Tibial nerve (tissue), 4 donors: ENCODE data around the gene TOR2A. TPM values are rescaled to one million over a fixed set of nuclear protein-coding genes. Genes with fewer than 3 reads are reported as not detected.

Source experiments
- DNase-seq, 2 donors: peaks; one replicate each; pipeline ENCODE4 v3.0.0-alpha.2; 2019; ENCODE audit warnings: low spot score in 2 of 2
- H3K27ac ChIP-seq, 4 donors: fragments of 200-600 bp; sonication (generic) in 3 of 4; one replicate each; pipeline ENCODE4 v1.5.1; 2017 to 2019; ENCODE audit warnings: mild to moderate bottlenecking in 1 of 4
- H3K27me3 ChIP-seq, 2 donors: fragments of 200-600 bp; sonication (generic) in 1 of 2; one replicate each; pipeline versions ENCODE4 v1.5.1 to v1.6.0; 2017 to 2019
- H3K36me3 ChIP-seq, 3 donors: fragments of 200-600 bp; sonication (generic); one replicate each; pipeline ENCODE4 v1.5.1; 2018 to 2019
- H3K4me1 ChIP-seq, 4 donors: fragments of 200-600 bp; sonication (generic) in 3 of 4; one replicate each; pipeline ENCODE4 v1.5.1; 2017 to 2019
- H3K4me3 ChIP-seq, 4 donors: fragments of 200-600 bp; sonication (generic) in 3 of 4; one replicate each; pipeline ENCODE4 v1.5.1; 2017 to 2019; ENCODE audit warnings: mild to moderate bottlenecking in 1 of 4, moderate library complexity in 1 of 4
- H3K9me3 ChIP-seq, 4 donors: fragments of 200-600 bp; sonication (generic) in 3 of 4; one replicate each; pipeline ENCODE4 v1.5.1; 2017 to 2019
- CTCF ChIP-seq, 5 experiments: fragments of 200-600 bp in 3 of 5; fragments of 450-650 bp in 2 of 5; sonication (generic) in 3 of 5; IDR thresholded peaks; one replicate each; pipeline ENCODE4 v1.5.1; 2016 to 2019; ENCODE audit warnings: antibody characterized with exemption in 5 of 5, mild to moderate bottlenecking in 3 of 5, moderate library complexity in 2 of 5
- EP300 ChIP-seq, 2 donors: sonication (generic); formaldehyde crosslinking; IDR thresholded peaks; one replicate each; pipeline ENCODE4 v1.6.1; 2017; ENCODE audit warnings: antibody characterized with exemption in 2 of 2, mild to moderate bottlenecking in 1 of 2
- POLR2A ChIP-seq, 2 donors: fragments of 450-650 bp; IDR thresholded peaks; one replicate each; pipeline ENCODE4 v1.6.1; 2017; ENCODE audit warnings: antibody characterized with exemption in 2 of 2, mild to moderate bottlenecking in 2 of 2, moderate library complexity in 2 of 2
- WGBS, 2 donors: methylation state at CpG; one replicate each; pipeline ENCODE4 v1.1.5; 2018; 5-methylcytosine and 5-hydroxymethylcytosine counted together
- total RNA-seq, 4 donors: library from RNA; depleted of rRNA; stranded (reverse); fragments of >200 nt; gene quantifications; one replicate each; pipeline ENCODE4 v1.1.0, GENCODE V29; 2016

Gene TOR2A
- total RNA-seq, 4 donors from 2014 or later: 13.3 to 15.3 (median 14.4) TPM

- no peak for DNase-seq
- 94 to 97% methylated on average over 5 of the region's 5 CpGs for WGBS, 2 donors
- no peaks in the 10 kb centered on the region for H3K36me3 ChIP-seq
- H3K27me3 ChIP-seq: no peaks in the 10 kb centered on the region
- H3K4me1 ChIP-seq: peaks cover 0 to 44% (median 30%) of the 10 kb centered on the region in 4 donors
- no peak overlapping the region for H3K4me3 ChIP-seq
- H3K9me3 ChIP-seq: no peaks in the 10 kb centered on the region
- H3K27ac ChIP-seq: peak overlapping the region in 2 of 4 donors; percentile 57 to 74
- TF ChIP-seq CTCF (IDR thresholded peaks at IDR 0.05) (no peak), EP300 (IDR thresholded peaks at IDR 0.05) (no peak), POLR2A (IDR thresholded peaks at IDR 0.05) (no peak)
These were observed 34.0 kb upstream of the TOR2A start for GRCh38 chr9:127769101-127769500.

GRCh38 chr9:127768698-127769097 lies 33.6 kb upstream of the TOR2A start:
- peaks cover 0 to 45% (median 30%) of the 10 kb centered on the region in 4 donors for H3K4me1 ChIP-seq
- no peaks in the 10 kb centered on the region for H3K27me3 ChIP-seq
- H3K27ac ChIP-seq: peak overlapping the region in 3 of 4 donors; percentile 41 to 74 (median 64)
- WGBS, 2 donors: 47 to 58% methylated on average over 8 of the region's 8 CpGs
- TF ChIP-seq POLR2A (IDR thresholded peaks at IDR 0.05) (no peak), EP300 (IDR thresholded peaks at IDR 0.05) (no peak), CTCF (IDR thresholded peaks at IDR 0.05) (no peak)
- peak overlapping the region in 1 of 4 donors; percentile 8 for H3K4me3 ChIP-seq
- no peaks in the 10 kb centered on the region for H3K36me3 ChIP-seq
- no peaks in the 10 kb centered on the region for H3K9me3 ChIP-seq
- DNase-seq: no peak

- Histone ChIP-seq H3K27ac (peak overlapping the region in 3 of 4 donors; percentile 41 to 74 (median 64)), H3K9me3 (no peaks in the 10 kb centered on the region), H3K4me3 (peak overlapping the region in 1 of 4 donors; percentile 8), H3K27me3 (no peaks in the 10 kb centered on the region), H3K36me3 (no peaks in the 10 kb centered on the region), H3K4me1 (peaks cover 0 to 48% (median 30%) of the 10 kb centered on the region in 4 donors)
- TF ChIP-seq POLR2A (IDR thresholded peaks at IDR 0.05) (no peak), EP300 (IDR thresholded peaks at IDR 0.05) (no peak), CTCF (IDR thresholded peaks at IDR 0.05) (no peak)
- 19 to 34% methylated on average over 7 to 13 of the region's 13 CpGs for WGBS, 2 donors
- no peak for DNase-seq
These were observed 32.8 kb upstream of the TOR2A start for GRCh38 chr9:127767909-127768331.

- WGBS, 2 donors: 59 to 69% methylated on average over 3 of the region's 3 CpGs
- Histone ChIP-seq H3K9me3 (no peaks in the 10 kb centered on the region), H3K36me3 (no peaks in the 10 kb centered on the region), H3K4me1 (peaks cover 0 to 52% (median 30%) of the 10 kb centered on the region in 4 donors), H3K27me3 (no peaks in the 10 kb centered on the region), H3K27ac (peak overlapping the region in 3 of 4 donors; percentile 41 to 74 (median 64)), H3K4me3 (no peak overlapping the region)
- no peak for DNase-seq
- TF ChIP-seq POLR2A (IDR thresholded peaks at IDR 0.05) (no peak), CTCF (IDR thresholded peaks at IDR 0.05) (no peak), EP300 (IDR thresholded peaks at IDR 0.05) (no peak)
These were observed 32.3 kb upstream of the TOR2A start for GRCh38 chr9:127767410-127767809.

GRCh38 chr9:127765418-127765817 lies 30.3 kb upstream of the TOR2A start:
- Histone ChIP-seq H3K27me3 (peaks cover 0 to 6% of the 10 kb centered on the region in 2 donors), H3K36me3 (no peaks in the 10 kb centered on the region), H3K9me3 (no peaks in the 10 kb centered on the region), H3K4me1 (peaks cover 0 to 51% (median 22%) of the 10 kb centered on the region in 4 donors), H3K4me3 (no peak overlapping the region), H3K27ac (no peak overlapping the region)
- no peak for TF ChIP-seq EP300 (IDR thresholded peaks at IDR 0.05)
- TF ChIP-seq CTCF (IDR thresholded peaks at IDR 0.05): no peak
- no peak for TF ChIP-seq POLR2A (IDR thresholded peaks at IDR 0.05)
- DNase-seq: no peak
- 71 to 76% methylated on average over 1 of the region's 1 CpG for WGBS, 2 donors
